ENCODE measurements around the gene CADPS2. TPM values are rescaled to one million over a fixed set of nuclear protein-coding genes. Genes with fewer than 3 reads are reported as not detected.

Gene CADPS2
- total RNA-seq, 2 donors from 2014 or later, result not detected

- H3K36me3 Mint-ChIP-seq (ENCODE audit: insufficient read depth in 2 of 2), result no peaks in the 10 kb centered on the region
- DNase-seq, result no peak
- no peaks in the 10 kb centered on the region for H3K27me3 Mint-ChIP-seq (ENCODE audit: low read depth)
- H3K9me3 Mint-ChIP-seq, result peaks cover 3 to 5% of the 10 kb centered on the region in 2 donors
- no peak for ATAC-seq (replicated peaks in 1 of 2)
- no peaks in the 10 kb centered on the region for H3K4me1 Mint-ChIP-seq (ENCODE audit: low read depth)
- no peak overlapping the region for H3K4me3 Mint-ChIP-seq
- no peak overlapping the region for H3K27ac Mint-ChIP-seq
These were observed 617.0 kb downstream of the CADPS2 start for GRCh38 chr7:122269241-122269640.

Other genes starting within 250 kb of the CADPS2 start
- not detected for gene RNF133, start 187.3 kb downstream of the CADPS2 start, total RNA-seq
- not detected for gene RNF148, start 183.5 kb downstream of the CADPS2 start, total RNA-seq
- gene TAS2R16, start 109.2 kb upstream of the CADPS2 start, total RNA-seq, result not detected

Data from activated T-cell treated with anti-CD3 and anti-CD28 coated beads, Interleukin-2, amount 50 U/mL, for 72 hours (primary cell).